ENCODE results near the gene KCNQ1.

The KCNQ1 gene

GRCh38 chr11:2752923-2753322, 308.1 kb downstream of the KCNQ1 start:
- Histone ChIP-seq H3K4me1 (ENCODE audit: control insufficient read depth, insufficient read depth, low read length) (peaks cover 4% of the 10 kb centered on the region), H3K27me3 (ENCODE audit: control insufficient read depth in 1 of 2, insufficient read depth in 2 of 2, low read length in 2 of 2) (no peaks in the 10 kb centered on the region), H3K27ac (ENCODE audit: low read length) (no peak overlapping the region), H3K36me3 (ENCODE audit: control insufficient read depth in 2 of 2, insufficient read depth in 2 of 2, low read length in 2 of 2) (no peaks in the 10 kb centered on the region), H3K4me3 (ENCODE audit: low read length in 2 of 2) (no peak overlapping the region), H3K9me3 (ENCODE audit: control insufficient read depth in 2 of 2, low read length in 2 of 2) (peaks cover 0 to 3% of the 10 kb centered on the region in 2 donors), H3K9ac (ENCODE audit: low read length in 2 of 2) (no peak overlapping the region)

GRCh38 chr11:2754008-2754407, 309.2 kb downstream of the KCNQ1 start:
- Histone ChIP-seq H3K4me3 (ENCODE audit: low read length in 2 of 2) (no peak overlapping the region), H3K9me3 (ENCODE audit: control insufficient read depth in 2 of 2, low read length in 2 of 2) (peaks cover 0 to 5% of the 10 kb centered on the region in 2 donors), H3K4me1 (ENCODE audit: control insufficient read depth, insufficient read depth, low read length) (peaks cover 4% of the 10 kb centered on the region), H3K36me3 (ENCODE audit: control insufficient read depth in 2 of 2, insufficient read depth in 2 of 2, low read length in 2 of 2) (no peaks in the 10 kb centered on the region), H3K27ac (ENCODE audit: low read length) (no peak overlapping the region), H3K9ac (ENCODE audit: low read length in 2 of 2) (no peak overlapping the region), H3K27me3 (ENCODE audit: control insufficient read depth in 1 of 2, insufficient read depth in 2 of 2, low read length in 2 of 2) (no peaks in the 10 kb centered on the region)

- H3K27ac ChIP-seq (ENCODE audit: low read length), result no peak overlapping the region
- H3K27me3 ChIP-seq (ENCODE audit: control insufficient read depth in 1 of 2, insufficient read depth in 2 of 2, low read length in 2 of 2), result no peaks in the 10 kb centered on the region
- peaks cover 0 to 5% of the 10 kb centered on the region in 2 donors for H3K9me3 ChIP-seq (ENCODE audit: control insufficient read depth in 2 of 2, low read length in 2 of 2)
- no peaks in the 10 kb centered on the region for H3K36me3 ChIP-seq (ENCODE audit: control insufficient read depth in 2 of 2, insufficient read depth in 2 of 2, low read length in 2 of 2)
- H3K4me1 ChIP-seq (ENCODE audit: control insufficient read depth, insufficient read depth, low read length), result peaks cover 4% of the 10 kb centered on the region
- no peak overlapping the region for H3K4me3 ChIP-seq (ENCODE audit: low read length in 2 of 2)
- H3K9ac ChIP-seq (ENCODE audit: low read length in 2 of 2), result no peak overlapping the region
Observed at GRCh38 chr11:2755071-2755470, 310.3 kb downstream of the KCNQ1 start.

- no peaks in the 10 kb centered on the region for H3K4me1 ChIP-seq (ENCODE audit: control insufficient read depth, insufficient read depth, low read length)
- no peak overlapping the region for H3K4me3 ChIP-seq (ENCODE audit: low read length in 2 of 2)
- H3K9me3 ChIP-seq (ENCODE audit: control insufficient read depth in 2 of 2, low read length in 2 of 2), result peaks cover 0 to 5% of the 10 kb centered on the region in 2 donors
- no peak overlapping the region for H3K9ac ChIP-seq (ENCODE audit: low read length in 2 of 2)
- no peaks in the 10 kb centered on the region for H3K36me3 ChIP-seq (ENCODE audit: control insufficient read depth in 2 of 2, insufficient read depth in 2 of 2, low read length in 2 of 2)
- no peak overlapping the region for H3K27ac ChIP-seq (ENCODE audit: low read length)
- H3K27me3 ChIP-seq (ENCODE audit: control insufficient read depth in 1 of 2, insufficient read depth in 2 of 2, low read length in 2 of 2), result no peaks in the 10 kb centered on the region
Observed at GRCh38 chr11:2758751-2759150, 313.9 kb downstream of the KCNQ1 start.

GRCh38 chr11:2759228-2760195, 314.7 kb downstream of the KCNQ1 start:
- Histone ChIP-seq H3K4me1 (ENCODE audit: control insufficient read depth, insufficient read depth, low read length) (no peaks in the 10 kb centered on the region), H3K27ac (ENCODE audit: low read length) (no peak overlapping the region), H3K27me3 (ENCODE audit: control insufficient read depth in 1 of 2, insufficient read depth in 2 of 2, low read length in 2 of 2) (no peaks in the 10 kb centered on the region), H3K36me3 (ENCODE audit: control insufficient read depth in 2 of 2, insufficient read depth in 2 of 2, low read length in 2 of 2) (no peaks in the 10 kb centered on the region), H3K9ac (ENCODE audit: low read length in 2 of 2) (no peak overlapping the region), H3K4me3 (ENCODE audit: low read length in 2 of 2) (no peak overlapping the region), H3K9me3 (ENCODE audit: control insufficient read depth in 2 of 2, low read length in 2 of 2) (peaks cover 0 to 5% of the 10 kb centered on the region in 2 donors)

GRCh38 chr11:2760196-2760871, 315.5 kb downstream of the KCNQ1 start:
- Histone ChIP-seq H3K4me1 (ENCODE audit: control insufficient read depth, insufficient read depth, low read length) (no peaks in the 10 kb centered on the region), H3K27ac (ENCODE audit: low read length) (no peak overlapping the region), H3K9ac (ENCODE audit: low read length in 2 of 2) (no peak overlapping the region), H3K4me3 (ENCODE audit: low read length in 2 of 2) (no peak overlapping the region), H3K27me3 (ENCODE audit: control insufficient read depth in 1 of 2, insufficient read depth in 2 of 2, low read length in 2 of 2) (no peaks in the 10 kb centered on the region), H3K9me3 (ENCODE audit: control insufficient read depth in 2 of 2, low read length in 2 of 2) (peaks cover 0 to 5% of the 10 kb centered on the region in 2 donors), H3K36me3 (ENCODE audit: control insufficient read depth in 2 of 2, insufficient read depth in 2 of 2, low read length in 2 of 2) (no peaks in the 10 kb centered on the region)

- peaks cover 0 to 5% of the 10 kb centered on the region in 2 donors for H3K9me3 ChIP-seq (ENCODE audit: control insufficient read depth in 2 of 2, low read length in 2 of 2)
- no peaks in the 10 kb centered on the region for H3K36me3 ChIP-seq (ENCODE audit: control insufficient read depth in 2 of 2, insufficient read depth in 2 of 2, low read length in 2 of 2)
- no peaks in the 10 kb centered on the region for H3K4me1 ChIP-seq (ENCODE audit: control insufficient read depth, insufficient read depth, low read length)
- H3K27me3 ChIP-seq (ENCODE audit: control insufficient read depth in 1 of 2, insufficient read depth in 2 of 2, low read length in 2 of 2), result no peaks in the 10 kb centered on the region
- no peak overlapping the region for H3K9ac ChIP-seq (ENCODE audit: low read length in 2 of 2)
- no peak overlapping the region for H3K4me3 ChIP-seq (ENCODE audit: low read length in 2 of 2)
- no peak overlapping the region for H3K27ac ChIP-seq (ENCODE audit: low read length)
Observed at GRCh38 chr11:2761131-2762030, 316.6 kb downstream of the KCNQ1 start.

GRCh38 chr11:2762031-2762380, 317.2 kb downstream of the KCNQ1 start:
- Histone ChIP-seq H3K36me3 (ENCODE audit: control insufficient read depth in 2 of 2, insufficient read depth in 2 of 2, low read length in 2 of 2) (no peaks in the 10 kb centered on the region), H3K27ac (ENCODE audit: low read length) (no peak overlapping the region), H3K4me1 (ENCODE audit: control insufficient read depth, insufficient read depth, low read length) (no peaks in the 10 kb centered on the region), H3K27me3 (ENCODE audit: control insufficient read depth in 1 of 2, insufficient read depth in 2 of 2, low read length in 2 of 2) (no peaks in the 10 kb centered on the region), H3K4me3 (ENCODE audit: low read length in 2 of 2) (no peak overlapping the region), H3K9ac (ENCODE audit: low read length in 2 of 2) (no peak overlapping the region), H3K9me3 (ENCODE audit: control insufficient read depth in 2 of 2, low read length in 2 of 2) (peaks cover 0 to 4% of the 10 kb centered on the region in 2 donors)

GRCh38 chr11:2762451-2762850, 317.6 kb downstream of the KCNQ1 start:
- no peaks in the 10 kb centered on the region for H3K4me1 ChIP-seq (ENCODE audit: control insufficient read depth, insufficient read depth, low read length)
- H3K4me3 ChIP-seq (ENCODE audit: low read length in 2 of 2), result no peak overlapping the region
- no peaks in the 10 kb centered on the region for H3K27me3 ChIP-seq (ENCODE audit: control insufficient read depth in 1 of 2, insufficient read depth in 2 of 2, low read length in 2 of 2)
- H3K9ac ChIP-seq (ENCODE audit: low read length in 2 of 2), result no peak overlapping the region
- H3K27ac ChIP-seq (ENCODE audit: low read length), result no peak overlapping the region
- H3K9me3 ChIP-seq (ENCODE audit: control insufficient read depth in 2 of 2, low read length in 2 of 2), result peaks cover 0 to 2% of the 10 kb centered on the region in 2 donors
- no peaks in the 10 kb centered on the region for H3K36me3 ChIP-seq (ENCODE audit: control insufficient read depth in 2 of 2, insufficient read depth in 2 of 2, low read length in 2 of 2)

- Histone ChIP-seq H3K9ac (ENCODE audit: low read length in 2 of 2) (no peak overlapping the region), H3K4me3 (ENCODE audit: low read length in 2 of 2) (no peak overlapping the region), H3K27ac (ENCODE audit: low read length) (no peak overlapping the region), H3K27me3 (ENCODE audit: control insufficient read depth in 1 of 2, insufficient read depth in 2 of 2, low read length in 2 of 2) (no peaks in the 10 kb centered on the region), H3K4me1 (ENCODE audit: control insufficient read depth, insufficient read depth, low read length) (no peaks in the 10 kb centered on the region), H3K9me3 (ENCODE audit: control insufficient read depth in 2 of 2, low read length in 2 of 2) (no peaks in the 10 kb centered on the region), H3K36me3 (ENCODE audit: control insufficient read depth in 2 of 2, insufficient read depth in 2 of 2, low read length in 2 of 2) (no peaks in the 10 kb centered on the region)
Observed at GRCh38 chr11:2763984-2764383, 319.2 kb downstream of the KCNQ1 start.
